Activated T-helper 1 cell treated with anti-CD3 and anti-CD28 coated beads, Interleukin-12 subunit alpha, Interleukin-12 subunit beta, Interleukin-2, Interleukin-4 antibody, amounts not matched to agents 30 ng/mL and 10 ng/mL and 1 ng/mL, durations not matched to agents 14 hours and 24 hours and 36 hours (primary cell): ENCODE results near the gene PLA2G2A. TPM values are rescaled to one million over a fixed set of nuclear protein-coding genes. Genes with fewer than 3 reads are reported as not detected.
"Not testable (repeated sequence)": the region's sequence is repeated elsewhere in the genome, so short reads cannot be mapped to it uniquely, and the experiment has no call there.

Experiments used
- DNase-seq: peaks from one replicate; pipeline ENCODE4 v3.0.0; 2021; ENCODE audit warnings: low spot score
- H3K27ac Mint-ChIP-seq: one replicate; pipeline ENCODE4 v1.8.0; 2021; ENCODE audit warnings: mild to moderate bottlenecking, mixed read lengths
- H3K27me3 Mint-ChIP-seq: one replicate; pipeline ENCODE4 v1.8.0; 2022; ENCODE audit warnings: mild to moderate bottlenecking, moderate library complexity, mixed read lengths; ENCODE audit not compliant: insufficient read depth
- H3K36me3 Mint-ChIP-seq: one replicate; pipeline ENCODE4 v1.8.0; 2021; ENCODE audit warnings: low read depth, mixed read lengths
- H3K4me1 Mint-ChIP-seq: one replicate; pipeline ENCODE4 v1.8.0; 2021; ENCODE audit warnings: low read depth, mixed read lengths
- H3K4me3 Mint-ChIP-seq: one replicate; pipeline ENCODE4 v1.8.0; 2021; ENCODE audit warnings: mild to moderate bottlenecking, moderate library complexity, mixed read lengths
- H3K9me3 Mint-ChIP-seq: one replicate; pipeline ENCODE4 v1.8.0; 2021; ENCODE audit warnings: mixed read lengths
- intact Hi-C: fragments of 100-400 bp; cut with micrococcal nuclease; formaldehyde crosslinking; loops from one replicate; pipeline ENCODE4 v1.15.1; 2024
- total RNA-seq: library from RNA; stranded (reverse); gene quantifications from 2 replicates; pipeline ENCODE4 v1.2.3, GENCODE V29; 2022

Gene PLA2G2A, protein sequence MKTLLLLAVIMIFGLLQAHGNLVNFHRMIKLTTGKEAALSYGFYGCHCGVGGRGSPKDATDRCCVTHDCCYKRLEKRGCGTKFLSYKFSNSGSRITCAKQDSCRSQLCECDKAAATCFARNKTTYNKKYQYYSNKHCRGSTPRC
- not detected in 2 replicates for total RNA-seq

DNA sequence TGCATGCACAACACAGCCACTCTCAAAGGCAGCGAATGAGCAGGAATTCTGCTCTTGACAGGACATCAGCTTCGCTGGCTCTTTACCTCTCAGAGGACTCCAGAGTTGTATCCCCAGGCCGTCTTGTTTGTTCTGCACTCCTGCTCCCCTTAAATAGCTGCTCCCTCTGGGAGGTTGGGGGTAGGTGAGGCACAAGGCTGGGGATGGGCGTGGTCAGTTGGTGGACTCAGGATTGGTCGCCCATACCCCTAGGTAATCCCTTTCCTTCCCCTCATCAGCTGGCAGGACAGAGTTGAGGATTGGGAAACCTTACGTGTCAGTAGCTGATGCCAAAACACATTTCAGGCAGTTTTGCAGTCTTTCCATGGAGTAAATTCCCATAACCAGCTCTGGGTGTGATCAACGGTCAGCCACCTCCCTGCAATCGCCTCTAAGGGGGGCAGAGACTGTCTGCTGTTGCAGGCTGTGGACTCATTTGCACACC is at the start of gene PLA2G2A:
Gene PLA2G2A, minus strand, starts transcription at position 125 of the 484 bp plus-strand sequence. CDS start 845 bp downstream, outside the sequence.
- no peak within 1 kb of the TSS for H3K4me3 Mint-ChIP-seq
- no peaks in the 10 kb centered on the region for H3K4me1 Mint-ChIP-seq
- DNase-seq, result no peak
- no peak within 1 kb of the TSS for H3K27ac Mint-ChIP-seq
- H3K36me3 Mint-ChIP-seq, result no peaks in the 10 kb centered on the region
- peaks cover 10% of the 10 kb centered on the region for H3K27me3 Mint-ChIP-seq
- intact Hi-C loops, result loop anchor here (5.0 kb wide), 1 partner anchor 78 kb away; no protein-coding TSS in a partner anchor
- H3K9me3 Mint-ChIP-seq, result no peaks in the 10 kb centered on the region

DNA sequence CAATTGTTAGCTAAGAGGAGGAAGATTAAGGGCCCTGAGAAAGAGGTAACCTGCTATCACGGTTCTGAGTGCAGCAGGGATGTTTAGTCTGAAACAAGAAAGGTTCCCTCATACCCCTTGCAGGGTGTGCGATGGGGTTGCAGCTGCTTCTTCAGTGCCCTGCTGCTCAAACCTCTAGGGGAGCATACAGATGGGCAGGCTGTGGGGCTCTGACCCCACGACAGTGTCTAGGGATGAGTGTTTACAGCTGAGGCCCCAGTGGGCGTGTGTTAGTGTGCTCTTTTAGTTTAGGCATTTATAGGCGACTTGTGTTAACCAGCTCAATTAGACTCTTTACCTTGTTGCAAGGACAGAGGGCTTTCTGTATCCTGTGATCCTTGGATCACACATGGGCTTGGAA is 49.3 kb upstream of the PLA2G2A start:
- Mint-ChIP-seq H3K27me3 (peaks cover 7% of the 10 kb centered on the region), H3K4me3 (no peak overlapping the region), H3K36me3 (no peaks in the 10 kb centered on the region), H3K4me1 (no peaks in the 10 kb centered on the region), H3K27ac (no peak overlapping the region), H3K9me3 (no peaks in the 10 kb centered on the region)
- DNase-seq, result no peak
- intact Hi-C loops, result no loop called here

DNA sequence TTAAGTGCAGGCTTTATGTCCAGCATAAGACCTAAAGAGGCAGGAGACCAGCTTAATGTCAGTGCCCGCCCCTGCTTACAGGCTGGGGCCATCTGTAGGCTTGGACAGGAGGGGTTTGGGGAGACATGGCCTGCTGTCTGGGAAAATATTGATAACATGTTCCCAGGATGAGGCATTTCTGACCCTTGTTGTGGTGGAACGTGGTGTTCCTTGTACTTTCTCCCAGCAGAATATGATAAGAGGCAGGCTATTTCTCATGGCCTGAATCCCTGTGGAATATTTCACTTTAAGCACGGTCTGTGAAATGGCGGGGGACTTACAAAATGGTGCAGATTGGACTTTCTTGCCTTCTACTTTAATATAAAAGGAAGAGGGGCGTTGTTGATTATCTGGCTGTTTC is 48.7 kb upstream of the PLA2G2A start:
- Mint-ChIP-seq H3K4me3 (no peak overlapping the region), H3K27ac (no peak overlapping the region), H3K27me3 (peaks cover 9% of the 10 kb centered on the region), H3K4me1 (no peaks in the 10 kb centered on the region), H3K9me3 (no peaks in the 10 kb centered on the region), H3K36me3 (no peaks in the 10 kb centered on the region)
- intact Hi-C loops, result no loop called here
- no peak for DNase-seq

DNA sequence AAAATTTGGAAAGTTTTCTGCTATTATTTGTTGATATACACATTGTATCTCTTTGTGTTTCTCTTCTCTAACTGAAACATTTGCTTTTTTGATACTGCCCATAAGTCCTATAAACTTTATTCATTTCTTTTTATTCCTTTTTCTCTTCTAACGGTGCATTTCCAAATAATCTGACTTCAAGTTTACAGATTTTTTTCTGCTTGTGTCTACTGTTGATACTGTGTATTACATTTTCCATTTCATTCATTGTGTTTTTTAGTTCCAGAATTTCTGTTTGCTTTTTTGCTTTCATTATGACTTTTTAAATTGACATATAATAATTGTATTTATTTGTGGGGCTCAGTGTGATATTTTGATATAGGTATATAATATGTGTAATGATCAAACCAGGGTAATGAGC is 38.3 kb upstream of the PLA2G2A start:
- no peak for DNase-seq
- H3K9me3 Mint-ChIP-seq, result peaks cover 22% of the 10 kb centered on the region
- intact Hi-C loops, result no loop called here
- H3K4me1 Mint-ChIP-seq, result no peaks in the 10 kb centered on the region
- no peak overlapping the region for H3K27ac Mint-ChIP-seq
- peaks cover 2% of the 10 kb centered on the region for H3K36me3 Mint-ChIP-seq
- H3K27me3 Mint-ChIP-seq, result peaks cover 22% of the 10 kb centered on the region
- H3K4me3 Mint-ChIP-seq, result no peak overlapping the region

DNA sequence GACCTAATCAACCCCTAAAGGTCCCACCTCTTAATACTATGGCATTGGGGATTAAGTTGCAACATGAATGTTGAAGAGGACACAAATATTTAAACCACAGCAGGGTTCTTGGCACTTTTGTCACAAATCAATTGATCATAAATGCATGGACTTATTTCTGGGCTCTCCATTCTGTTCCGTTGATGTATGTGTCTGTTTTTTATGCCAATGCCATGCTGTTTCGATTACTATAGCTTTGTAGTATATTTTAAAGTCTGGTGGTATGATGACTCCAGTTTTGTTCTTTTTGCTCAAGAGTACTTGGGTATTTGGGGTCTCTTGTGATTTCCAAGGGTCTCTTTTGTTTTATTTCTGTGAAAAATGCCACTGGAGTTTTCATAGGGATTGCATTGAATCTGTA is 34.7 kb upstream of the PLA2G2A start:
- no peak for DNase-seq
- Mint-ChIP-seq H3K9me3 (peaks cover 22% of the 10 kb centered on the region), H3K36me3 (peaks cover 2% of the 10 kb centered on the region), H3K27ac (no peak overlapping the region), H3K4me1 (no peaks in the 10 kb centered on the region), H3K27me3 (peaks cover 16% of the 10 kb centered on the region), H3K4me3 (no peak overlapping the region)
- intact Hi-C loops, result no loop called here

DNA sequence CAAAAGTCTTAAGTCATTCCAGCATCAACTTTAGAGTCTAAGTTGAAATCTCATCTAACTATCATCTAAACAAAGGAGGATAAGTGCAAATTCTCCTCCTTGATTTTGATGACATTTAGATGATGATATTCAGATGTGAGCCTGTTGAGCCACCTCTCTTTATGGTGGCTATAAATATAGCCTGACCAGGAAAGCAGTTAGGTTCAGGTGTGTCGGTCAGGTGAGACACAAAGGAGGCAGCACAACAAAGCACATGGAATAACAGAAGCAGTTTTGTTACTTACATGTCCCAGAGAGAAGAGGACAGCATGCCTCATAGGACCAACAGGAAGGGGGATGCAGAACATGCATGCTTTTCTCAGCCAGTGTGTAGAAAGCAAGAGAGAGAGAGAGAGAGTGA is 30.6 kb upstream of the PLA2G2A start:
- H3K36me3 Mint-ChIP-seq, result no peaks in the 10 kb centered on the region
- H3K4me1 Mint-ChIP-seq, result no peaks in the 10 kb centered on the region
- H3K27me3 Mint-ChIP-seq, result peaks cover 3% of the 10 kb centered on the region
- no peak overlapping the region for H3K27ac Mint-ChIP-seq
- no peak overlapping the region for H3K4me3 Mint-ChIP-seq
- peaks cover 3% of the 10 kb centered on the region for H3K9me3 Mint-ChIP-seq
- intact Hi-C loops, result no loop called here
- DNase-seq, result no peak

DNA sequence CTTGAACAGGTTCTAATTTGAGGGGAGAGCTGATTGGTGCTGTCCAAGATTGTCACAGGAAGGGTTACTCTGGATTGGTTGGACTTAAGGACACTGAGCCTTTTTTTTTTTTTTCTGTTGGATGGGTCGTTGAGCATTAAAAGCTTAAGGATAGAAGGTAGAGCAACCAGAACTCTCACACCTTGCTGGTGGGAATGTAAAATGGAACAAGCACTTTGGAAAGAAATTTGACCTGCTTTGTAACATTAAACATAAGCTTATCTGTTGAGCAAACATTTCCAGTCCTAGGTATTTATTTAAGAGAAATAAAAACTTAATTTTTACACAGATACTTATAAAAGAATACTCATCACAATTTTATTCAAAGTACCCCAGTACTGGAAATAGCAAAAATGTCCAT is 29.8 kb upstream of the PLA2G2A start:
- Mint-ChIP-seq H3K27me3 (no peaks in the 10 kb centered on the region), H3K4me3 (no peak overlapping the region), H3K36me3 (no peaks in the 10 kb centered on the region), H3K27ac (no peak overlapping the region), H3K9me3 (no peaks in the 10 kb centered on the region), H3K4me1 (no peaks in the 10 kb centered on the region)
- no peak for DNase-seq
- intact Hi-C loops, result no loop called here

DNA sequence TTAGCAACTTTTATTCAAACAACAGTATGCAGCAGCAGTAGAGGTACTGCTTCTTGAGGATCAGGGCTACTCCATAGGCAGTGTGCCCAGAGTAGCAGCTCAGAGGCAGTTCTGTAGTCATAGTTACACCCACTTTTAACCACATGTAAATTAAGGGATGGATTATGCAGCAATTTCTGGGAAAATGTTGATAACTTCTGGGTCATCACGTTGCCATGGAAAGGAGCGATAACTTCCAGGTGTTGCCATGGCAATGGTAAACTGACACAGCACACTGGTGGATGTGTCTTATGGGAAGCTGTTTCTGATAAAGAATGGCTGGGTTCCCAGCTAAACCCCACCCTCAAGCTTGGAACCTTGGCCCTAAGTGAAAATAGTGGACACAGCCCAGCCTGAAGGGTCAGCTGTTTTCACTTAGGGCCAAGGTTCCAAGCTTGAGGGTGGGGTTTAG is 29.0 kb upstream of the PLA2G2A start:
- Mint-ChIP-seq H3K27me3 (no peaks in the 10 kb centered on the region), H3K9me3 (no peaks in the 10 kb centered on the region), H3K4me1 (no peaks in the 10 kb centered on the region), H3K4me3 (no peak overlapping the region), H3K36me3 (no peaks in the 10 kb centered on the region), H3K27ac (no peak overlapping the region)
- intact Hi-C loops, result no loop called here
- no peak for DNase-seq

DNA sequence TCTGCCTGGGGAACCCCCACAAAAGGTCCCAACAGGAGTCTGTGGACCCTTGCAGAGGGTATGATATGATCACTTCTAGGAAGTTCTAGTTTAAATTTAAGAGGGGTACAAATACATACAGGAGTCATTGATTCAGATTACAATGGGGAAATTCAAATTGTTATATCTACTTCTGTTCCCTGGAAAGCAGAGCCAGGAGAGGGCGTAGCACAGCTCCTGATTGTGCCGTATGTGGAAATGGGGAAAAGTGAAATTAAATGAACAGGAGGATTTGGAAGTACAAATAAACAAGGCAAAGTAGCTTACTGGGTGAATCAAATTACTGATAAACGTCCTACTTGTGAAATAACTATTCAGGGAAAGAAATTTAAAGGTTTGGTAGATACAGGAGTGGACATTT is 19.4 kb upstream of the PLA2G2A start:
- DNase-seq, H3K4me3 Mint-ChIP-seq, H3K27ac Mint-ChIP-seq, intact Hi-C loops, H3K9me3 Mint-ChIP-seq, H3K36me3 Mint-ChIP-seq, H3K4me1 Mint-ChIP-seq: not testable (repeated sequence)
- H3K27me3 Mint-ChIP-seq, result peaks cover 17% of the 10 kb centered on the region

DNA sequence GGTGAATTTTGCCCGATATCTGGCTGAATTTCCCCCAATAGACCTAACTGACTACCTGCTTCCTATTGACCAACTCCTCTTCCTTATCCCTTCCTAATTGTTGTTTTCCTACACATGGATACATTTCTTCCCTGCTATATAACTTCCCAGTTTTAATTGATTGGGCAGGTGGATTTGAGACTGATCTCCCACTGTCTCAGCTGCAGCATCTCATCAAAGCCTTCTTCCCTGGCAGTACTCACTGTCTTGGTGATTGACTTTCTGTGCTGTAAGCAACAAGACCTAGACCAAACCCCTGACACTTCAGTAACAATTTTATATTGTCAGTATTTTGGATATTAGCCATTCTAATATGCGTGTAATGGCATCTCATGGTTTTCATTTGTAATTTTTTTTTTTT is 11.3 kb upstream of the PLA2G2A start:
- Mint-ChIP-seq H3K36me3 (no peaks in the 10 kb centered on the region), H3K27ac (no peak overlapping the region), H3K4me3 (no peak overlapping the region), H3K4me1 (no peaks in the 10 kb centered on the region), H3K27me3 (peaks cover 44% of the 10 kb centered on the region), H3K9me3 (no peaks in the 10 kb centered on the region)
- no peak for DNase-seq
- intact Hi-C loops, result no loop called here

DNA sequence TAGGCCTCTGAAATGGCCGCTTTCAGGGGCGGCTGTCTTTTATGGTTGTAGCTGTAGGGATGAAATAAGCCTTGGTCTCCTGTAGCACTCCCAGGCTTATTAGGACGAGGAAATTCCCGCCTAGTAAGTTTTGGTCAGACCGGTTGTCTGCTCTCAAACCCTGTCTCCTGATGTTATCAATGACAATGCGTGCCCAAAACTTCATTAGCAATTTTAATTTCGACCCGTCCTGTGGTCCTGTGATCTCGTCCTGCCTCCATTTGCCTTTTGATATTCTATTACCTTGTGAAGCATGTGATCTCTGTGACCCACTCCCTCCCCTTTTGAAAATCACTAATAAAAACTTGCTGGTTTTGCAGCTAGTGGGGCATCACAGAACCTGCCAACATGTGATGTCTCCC is 10.8 kb upstream of the PLA2G2A start:
- H3K27ac Mint-ChIP-seq, DNase-seq, H3K4me1 Mint-ChIP-seq, intact Hi-C loops, H3K9me3 Mint-ChIP-seq, H3K4me3 Mint-ChIP-seq, H3K36me3 Mint-ChIP-seq: not testable (repeated sequence)
- H3K27me3 Mint-ChIP-seq, result peaks cover 44% of the 10 kb centered on the region

DNA sequence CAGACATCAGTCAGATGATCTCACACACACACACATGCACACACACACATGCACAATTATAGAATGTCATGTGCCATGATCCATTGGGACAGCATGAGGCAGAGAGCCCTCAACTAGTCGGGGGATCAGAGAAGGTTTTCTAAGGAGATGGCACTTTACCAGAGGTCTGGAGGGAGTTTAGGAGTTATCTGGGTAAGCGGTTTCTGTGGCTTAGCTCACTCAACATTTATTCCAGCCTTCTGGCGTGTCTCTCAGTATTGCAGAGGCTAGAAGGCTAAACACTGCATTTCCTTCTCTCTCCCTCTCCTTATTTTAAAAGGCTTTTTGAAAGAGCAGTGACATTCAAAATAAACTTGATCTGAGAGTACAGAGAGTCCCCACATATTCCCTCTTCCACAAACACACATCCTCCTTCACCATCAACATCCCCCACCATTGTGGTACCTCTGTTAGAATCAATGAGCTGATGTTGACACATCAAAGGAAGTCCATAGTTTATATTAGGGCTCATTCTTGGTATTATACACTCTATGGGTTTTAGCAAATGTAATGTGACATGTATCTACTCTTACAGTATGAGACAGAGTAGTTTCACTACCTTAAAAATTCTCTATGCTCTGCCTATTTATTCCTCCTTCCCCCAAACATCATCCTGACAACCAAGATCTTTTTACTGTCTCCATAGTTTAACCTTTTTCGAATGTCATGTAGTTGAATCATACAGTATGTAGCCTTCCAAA is 9.0 kb upstream of the PLA2G2A start:
- H3K4me3 Mint-ChIP-seq, result no peak overlapping the region
- no peaks in the 10 kb centered on the region for H3K9me3 Mint-ChIP-seq
- H3K27ac Mint-ChIP-seq, result no peak overlapping the region
- H3K27me3 Mint-ChIP-seq, result peaks cover 39% of the 10 kb centered on the region
- H3K4me1 Mint-ChIP-seq, result no peaks in the 10 kb centered on the region
- no peak for DNase-seq
- H3K36me3 Mint-ChIP-seq, result no peaks in the 10 kb centered on the region
- intact Hi-C loops, result no loop called here

DNA sequence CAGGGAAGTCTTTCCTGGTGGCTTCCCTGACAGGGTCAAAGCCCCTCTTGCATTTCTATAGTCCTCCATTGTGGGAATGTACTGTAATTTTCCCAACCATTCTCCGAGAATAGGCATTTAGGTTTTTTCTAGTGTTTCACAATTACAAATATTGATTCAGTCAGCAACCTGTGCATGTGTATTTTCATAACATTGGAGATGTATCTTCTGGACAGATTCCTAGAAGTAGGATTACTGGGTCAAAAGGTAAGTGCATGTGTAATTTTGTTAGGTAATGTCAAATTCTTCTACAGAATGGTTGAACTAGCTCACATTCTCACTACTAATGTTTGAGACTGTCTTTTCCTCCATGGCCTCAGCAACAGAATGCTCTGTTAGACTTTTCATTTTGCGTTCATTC is 8.3 kb upstream of the PLA2G2A start:
- Mint-ChIP-seq H3K4me3 (no peak overlapping the region), H3K36me3 (no peaks in the 10 kb centered on the region), H3K4me1 (no peaks in the 10 kb centered on the region), H3K9me3 (no peaks in the 10 kb centered on the region), H3K27ac (no peak overlapping the region), H3K27me3 (peaks cover 37% of the 10 kb centered on the region)
- no peak for DNase-seq
- intact Hi-C loops, result no loop called here
